CD4-positive, alpha-beta T cell treated with Interleukin-21 for 1 hour (primary cell): ENCODE results near the gene QTRT2.
A peak's percentile ranks its signal among the peaks of the same experiment; 100 is the strongest.

ENCODE experiments used
- DNase-seq: peaks from one replicate; pipeline ENCODE4 v3.0.0-alpha.2; 2020

The QTRT2 gene

GRCh38 chr3:114056130-114057010 lies at the start of gene QTRT2, which contains the start of gene CCDC191:
TSS of gene QTRT2 (plus strand) at chr3:114056737. CDS start at chr3:114065258, 8,521 bp downstream.
TSS of gene CCDC191 (minus strand) at chr3:114056526. CDS start at chr3:114056466, 60 bp downstream.
- DNase-seq, result peak; percentile 99

DNA sequence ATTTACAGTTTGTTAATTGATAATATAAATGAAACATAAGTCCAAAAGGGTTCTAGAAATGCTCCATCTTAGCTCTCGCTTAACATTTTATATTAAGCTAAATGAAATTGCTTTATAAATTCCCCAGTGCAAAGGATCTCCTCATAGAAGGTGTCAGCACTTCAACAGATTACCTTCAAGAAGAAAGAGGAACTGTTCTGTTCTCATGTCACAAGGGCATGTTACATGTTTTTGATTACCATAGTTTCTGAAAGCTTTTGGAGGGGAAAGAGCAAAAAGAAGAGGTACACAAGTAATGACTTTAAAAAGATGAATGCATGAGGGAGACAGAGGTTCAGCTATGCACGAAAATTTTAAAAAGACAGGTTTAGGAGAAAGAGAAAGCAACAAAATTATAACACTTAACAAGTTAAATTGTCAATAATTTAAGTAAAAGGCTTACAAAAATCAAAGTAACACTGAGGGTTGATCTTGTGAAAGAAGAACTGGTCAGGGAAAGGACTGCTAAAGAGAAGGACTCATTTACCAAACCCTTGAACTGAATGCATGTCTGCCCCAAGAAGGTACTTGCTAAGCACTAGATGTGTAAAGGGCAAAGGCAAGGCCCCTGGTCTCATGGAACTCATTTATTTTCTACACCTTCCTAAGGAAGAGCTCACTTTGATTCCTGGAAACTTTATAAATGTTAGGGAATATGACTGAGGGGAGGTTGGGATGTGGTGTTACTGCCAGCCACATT lies 45.3 kb upstream of the QTRT2 start:
- no peak for DNase-seq

DNA sequence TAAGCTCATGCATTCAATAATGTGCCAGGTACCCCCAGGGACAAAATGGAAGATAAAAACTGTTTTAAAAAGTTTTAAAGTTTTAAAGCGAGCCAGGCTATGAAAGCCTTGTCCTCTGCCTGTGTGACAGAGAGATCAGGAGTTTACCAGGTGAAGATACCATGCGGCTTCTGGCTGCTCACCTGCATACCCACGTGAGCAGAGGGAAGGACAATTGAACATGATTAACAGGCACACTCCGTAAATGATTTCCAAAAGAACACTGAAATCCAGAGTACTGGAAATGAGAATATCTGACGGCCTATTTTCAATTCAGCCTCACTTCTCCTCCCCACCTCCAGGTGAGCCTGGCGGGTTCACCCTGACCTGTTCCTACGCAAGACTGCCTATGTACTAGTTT lies 42.3 kb upstream of the QTRT2 start:
- DNase-seq, result no peak

DNA sequence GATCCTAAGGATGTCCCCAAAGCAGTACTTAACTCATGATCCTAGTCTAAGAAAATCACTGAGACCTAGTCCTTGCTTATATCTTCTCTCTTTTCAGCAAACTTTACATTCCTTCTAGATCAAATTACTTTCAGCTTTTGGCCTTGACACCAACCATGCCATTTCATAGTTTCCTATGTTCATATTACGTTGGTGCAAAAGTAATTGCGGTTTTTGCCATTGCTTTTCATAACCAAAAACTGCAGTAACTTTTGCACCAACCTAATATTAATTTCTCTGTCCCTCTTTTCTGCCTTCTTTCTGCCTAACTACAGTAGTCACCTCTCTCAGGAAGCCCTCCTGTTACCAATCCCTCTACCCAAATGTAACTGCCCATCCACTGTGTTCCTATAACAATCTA lies 37.1 kb upstream of the QTRT2 start:
- DNase-seq, result no peak

DNA sequence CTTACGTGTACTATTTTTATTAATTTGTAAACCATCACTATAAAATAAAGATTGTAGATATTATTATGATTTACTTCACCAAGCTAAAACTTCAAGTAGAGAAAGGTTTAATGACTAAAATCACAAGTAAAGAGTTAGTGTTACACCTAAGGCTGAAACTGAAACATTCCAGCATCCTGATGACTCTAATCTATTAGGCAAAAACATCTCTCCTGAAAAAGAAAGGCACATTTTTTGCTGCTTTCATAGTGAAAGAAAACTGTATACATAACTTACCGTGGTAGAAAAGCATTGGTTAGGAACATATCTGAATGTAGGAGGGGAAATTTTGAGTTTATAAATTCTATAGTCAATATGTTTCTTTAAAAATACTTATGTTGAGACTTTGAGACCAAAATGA lies 35.6 kb upstream of the QTRT2 start:
- DNase-seq, result no peak

DNA sequence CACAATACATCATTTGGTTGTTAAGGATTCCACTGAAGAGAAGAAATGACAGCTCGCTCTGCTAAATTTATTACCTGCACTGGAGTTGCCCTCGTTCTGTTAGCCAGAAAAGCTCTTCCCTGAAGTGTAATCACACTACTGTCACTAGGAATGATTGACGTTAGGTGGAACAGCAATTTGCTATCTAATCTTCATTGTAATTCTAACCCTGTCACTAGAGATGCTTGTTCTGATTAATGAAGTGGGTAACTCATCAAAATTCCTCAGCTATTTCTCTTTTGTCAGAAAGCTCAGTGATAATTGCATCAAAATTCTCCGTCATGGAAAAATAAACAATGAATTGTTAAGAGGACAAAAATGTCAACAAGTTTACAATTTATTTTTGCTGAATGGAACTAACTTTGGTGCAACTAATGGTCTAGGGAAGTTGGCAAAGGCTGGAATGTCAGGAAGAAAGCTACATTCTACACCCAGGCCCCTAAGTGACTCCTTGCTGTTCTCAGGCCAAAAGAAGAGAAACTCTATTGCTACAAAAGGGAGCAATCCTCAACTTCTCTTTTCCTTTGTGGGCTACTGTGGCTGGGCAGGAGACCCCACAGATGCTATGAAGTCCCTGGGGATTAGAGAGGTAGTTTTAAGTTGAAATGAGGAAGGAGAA lies 34.3 kb upstream of the QTRT2 start:
- no peak for DNase-seq

- DNase-seq, result no peak
Observed at GRCh38 chr3:114025451-114025850, 31.1 kb upstream of the QTRT2 start.

- no peak for DNase-seq
Observed at GRCh38 chr3:114026331-114026730, 30.2 kb upstream of the QTRT2 start.

DNA sequence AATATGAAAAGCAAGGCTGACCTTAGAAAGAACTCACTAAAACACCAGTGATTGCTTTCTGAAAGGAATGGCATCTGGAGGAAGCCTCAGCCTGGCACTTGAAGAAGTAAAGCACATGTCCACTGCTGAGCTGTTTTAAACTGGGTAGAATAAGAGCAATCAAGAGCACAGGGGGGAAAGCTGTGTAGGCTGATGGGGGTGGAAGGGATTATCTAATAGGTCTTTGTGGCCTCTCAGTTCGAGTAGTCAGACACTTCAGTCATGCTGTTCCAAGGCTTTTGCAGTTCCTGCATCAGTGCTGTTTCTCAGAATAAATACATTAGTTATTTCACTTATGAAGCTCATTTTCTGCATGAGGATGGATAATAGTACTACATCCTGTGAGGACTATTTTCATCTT lies 22.8 kb upstream of the QTRT2 start:
- DNase-seq, result no peak

- no peak for DNase-seq
Observed at GRCh38 chr3:114034211-114034610, 22.3 kb upstream of the QTRT2 start.

DNA sequence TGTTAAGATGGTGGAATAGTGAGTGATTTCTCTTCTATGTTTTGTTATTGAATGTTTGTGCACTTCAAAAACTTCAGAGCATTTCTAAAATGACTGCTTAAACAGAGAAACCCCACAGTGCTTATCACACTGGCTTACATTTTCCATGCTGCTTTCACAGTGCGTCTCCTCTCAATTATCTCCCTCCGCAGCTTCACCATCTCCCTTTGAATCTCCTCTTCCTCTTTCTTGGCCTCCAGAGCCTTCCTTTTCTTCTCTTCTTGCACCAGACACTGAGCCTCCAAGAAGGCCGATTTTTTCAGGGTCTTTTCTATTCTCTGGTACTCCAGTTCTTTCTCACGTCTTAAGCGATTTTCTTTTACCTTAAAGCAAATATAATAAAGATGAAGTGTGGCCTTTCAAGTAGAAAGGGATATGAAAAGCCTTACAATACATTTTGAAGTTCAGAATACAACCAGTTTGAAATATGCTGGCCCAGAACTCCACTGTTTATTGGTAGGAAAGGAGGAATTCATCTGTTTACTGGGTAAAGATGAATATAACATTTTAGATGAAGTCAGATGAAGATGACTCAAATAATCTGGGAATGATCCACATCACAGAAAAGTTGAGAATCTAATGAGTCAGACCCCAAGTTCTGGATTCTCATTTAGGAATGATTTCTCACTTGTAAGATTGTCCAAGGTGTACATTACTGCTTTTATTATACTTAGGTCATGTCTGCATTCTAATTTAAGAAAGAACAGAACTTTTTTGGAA lies 21.6 kb upstream of the QTRT2 start:
- DNase-seq, result no peak

DNA sequence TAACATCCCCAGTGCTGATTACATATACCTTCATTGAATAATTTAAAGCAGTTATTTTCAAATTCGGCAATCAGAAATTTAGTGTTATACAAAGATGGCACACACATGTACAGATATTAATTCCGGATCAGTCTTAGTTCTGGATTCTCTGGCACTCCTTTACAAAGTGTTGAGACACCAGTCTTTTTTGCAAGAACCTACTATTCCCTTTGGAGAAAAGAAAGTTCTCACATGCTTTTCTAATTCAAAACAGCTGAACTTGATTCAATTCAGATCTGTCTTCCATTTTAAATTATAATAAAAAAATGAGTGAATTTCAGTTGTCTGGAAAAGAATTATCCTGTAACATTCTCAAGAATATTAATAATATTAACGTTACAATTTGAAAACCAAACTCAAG lies 20.6 kb upstream of the QTRT2 start:
- DNase-seq, result no peak

DNA sequence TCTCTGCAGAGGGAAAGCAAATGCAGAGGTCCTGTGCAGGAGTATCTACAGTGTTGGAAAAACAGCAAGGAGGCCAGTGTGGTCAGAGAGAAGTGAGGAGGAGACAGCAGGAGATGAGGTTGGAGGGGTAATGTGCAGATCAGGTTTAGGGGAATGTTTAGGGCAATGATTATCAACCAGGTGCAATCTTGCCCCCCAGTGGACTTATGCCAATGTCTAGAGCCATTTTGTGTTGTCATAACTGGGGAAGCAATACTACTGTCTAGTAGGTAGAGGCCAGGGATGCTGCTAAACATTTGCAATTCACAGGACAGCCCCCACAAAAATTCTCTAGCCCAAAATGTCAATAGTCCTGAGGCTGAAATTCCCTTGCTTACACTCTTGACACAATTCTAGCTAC lies 13.3 kb upstream of the QTRT2 start:
- DNase-seq, result no peak

DNA sequence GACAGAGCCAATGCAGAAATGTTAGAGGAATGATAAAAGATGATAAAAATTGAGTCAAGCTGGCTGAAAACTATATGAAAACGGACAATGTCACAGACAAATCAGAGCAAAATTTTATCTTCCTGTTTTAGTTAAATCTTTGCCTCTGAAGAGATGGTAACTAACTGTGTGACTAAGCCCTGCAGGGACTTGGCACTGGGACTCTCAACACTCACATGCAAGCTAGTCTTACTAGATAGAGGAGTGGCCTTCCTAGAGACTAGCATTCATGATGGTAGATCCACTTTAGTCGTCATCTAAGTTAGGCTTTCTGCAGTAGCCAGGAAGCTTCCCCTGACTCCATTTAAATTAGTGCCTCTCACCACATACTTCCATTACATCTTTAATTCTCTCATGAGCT lies 4.3 kb upstream of the QTRT2 start:
- DNase-seq, result no peak

DNA sequence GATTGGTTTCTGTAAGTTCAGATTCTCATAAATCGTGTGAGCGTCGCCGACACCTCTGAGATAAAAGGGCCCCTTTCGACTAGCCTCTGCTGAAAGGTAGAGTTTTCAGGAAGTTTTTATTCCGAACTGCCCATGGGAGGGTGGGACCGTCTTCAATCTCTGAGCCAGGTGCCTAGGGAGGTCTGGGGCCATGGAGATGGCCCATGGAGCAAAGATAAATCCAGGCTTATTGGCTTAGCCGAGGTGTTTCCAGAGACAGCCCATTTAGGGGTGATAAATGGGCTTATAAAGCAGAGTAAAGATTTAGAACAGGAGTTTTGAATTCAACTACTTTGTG lies 442 bp downstream of the QTRT2 start:
- DNase-seq, result no peak

DNA sequence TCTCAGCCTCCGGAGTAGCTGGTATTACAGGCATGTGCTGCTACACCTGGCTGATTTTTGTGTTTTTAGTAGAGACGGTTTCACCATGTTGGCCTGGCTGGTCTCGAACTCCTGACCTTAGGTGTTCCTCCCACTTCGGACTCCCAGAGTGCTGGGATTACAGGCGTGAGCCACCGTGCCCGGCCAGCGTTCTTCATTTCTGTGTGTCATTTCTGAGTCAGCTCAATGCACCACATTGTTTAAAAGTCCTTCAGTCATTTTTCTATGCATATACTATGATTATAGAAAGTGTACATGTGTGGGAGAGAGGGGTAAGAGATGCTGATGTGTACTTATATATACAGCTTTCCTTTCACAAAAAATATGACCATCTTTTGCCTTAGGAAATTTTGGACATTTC lies 2.1 kb downstream of the QTRT2 start:
- no peak for DNase-seq

- DNase-seq, result no peak
Observed at GRCh38 chr3:114060906-114061655, 4.5 kb downstream of the QTRT2 start.

- no peak for DNase-seq
Observed at GRCh38 chr3:114067804-114068203, 11.3 kb downstream of the QTRT2 start.

DNA sequence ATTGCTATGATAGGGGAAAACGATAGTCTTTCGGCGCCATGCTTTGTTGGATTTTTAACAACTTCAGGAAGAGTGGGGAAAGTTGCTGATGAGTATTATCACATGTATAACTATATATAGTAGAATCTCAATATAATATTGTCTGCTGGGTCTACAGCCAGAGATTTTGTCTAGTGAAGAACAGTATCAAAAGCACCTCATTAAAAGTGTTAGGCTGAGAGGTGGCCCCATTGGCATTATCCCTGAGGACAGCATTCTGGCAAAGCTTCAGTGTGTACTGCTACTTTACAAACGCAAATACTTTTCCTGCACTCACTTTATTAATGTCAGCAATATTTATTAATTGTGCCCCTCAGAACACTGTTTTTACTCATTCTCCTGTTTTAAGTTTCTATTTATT lies 11.8 kb downstream of the QTRT2 start:
- no peak for DNase-seq

- no peak for DNase-seq
Observed at GRCh38 chr3:114071786-114072185, 15.2 kb downstream of the QTRT2 start.

- DNase-seq, result no peak
Observed at GRCh38 chr3:114076711-114077110, 20.2 kb downstream of the QTRT2 start.

- no peak for DNase-seq
Observed at GRCh38 chr3:114078126-114078525, 21.6 kb downstream of the QTRT2 start.
